Activated T-cell treated with anti-CD3 and anti-CD28 coated beads, Interleukin-2, amount 50 U/mL, for 4 hours (primary cell): ENCODE data around the gene CCDC63. TPM values are rescaled to one million over a fixed set of nuclear protein-coding genes. Genes with fewer than 3 reads are reported as not detected.

Experiments used
- ATAC-seq, 2 donors: fragments of 200-7000 bp; cut with Tn5 transposase; one replicate each; pipeline ENCODE4 v1.10.0; 2021
- DNase-seq: peaks from one replicate; pipeline ENCODE4 v3.0.0-alpha.2; 2020
- H3K27me3 Mint-ChIP-seq: one replicate; pipeline ENCODE4 v1.8.0; 2021; ENCODE audit warnings: low read depth, mixed read lengths
- H3K36me3 Mint-ChIP-seq: one replicate; pipeline ENCODE4 v1.8.0; 2022; ENCODE audit warnings: mixed read lengths; ENCODE audit not compliant: insufficient read depth
- H3K4me1 Mint-ChIP-seq: one replicate; pipeline ENCODE4 v1.8.0; 2021; ENCODE audit warnings: low read depth, mixed read lengths
- H3K4me3 Mint-ChIP-seq: one replicate; pipeline ENCODE4 v1.8.0; 2021; ENCODE audit warnings: mild to moderate bottlenecking, moderate library complexity, mixed read lengths
- H3K9me3 Mint-ChIP-seq: one replicate; pipeline ENCODE4 v1.8.0; 2021; ENCODE audit warnings: mixed read lengths
- total RNA-seq, 3 donors: library from RNA; stranded (reverse); gene quantifications; one replicate each; pipeline ENCODE4 v1.2.1, GENCODE V29; 2021

CCDC63 gene
- total RNA-seq, 3 donors from 2014 or later, result not detected

GRCh38 chr12:110913119-110914056 is 66.6 kb downstream of the CCDC63 start:
- no peaks in the 10 kb centered on the region for H3K4me1 Mint-ChIP-seq
- no peak overlapping the region for H3K4me3 Mint-ChIP-seq
- peaks cover 5% of the 10 kb centered on the region for H3K27me3 Mint-ChIP-seq
- ATAC-seq (no peak), DNase-seq (no peak)
- H3K36me3 Mint-ChIP-seq, result no peaks in the 10 kb centered on the region
- no peaks in the 10 kb centered on the region for H3K9me3 Mint-ChIP-seq

- Mint-ChIP-seq H3K9me3 (no peaks in the 10 kb centered on the region), H3K4me3 (no peak overlapping the region), H3K27me3 (peaks cover 13% of the 10 kb centered on the region), H3K4me1 (no peaks in the 10 kb centered on the region), H3K36me3 (no peaks in the 10 kb centered on the region)
- DNase-seq, result no peak
- ATAC-seq, result no peak
Observed at GRCh38 chr12:110916295-110916875, 69.6 kb downstream of the CCDC63 start.

GRCh38 chr12:110917467-110917866 is 70.7 kb downstream of the CCDC63 start:
- no peaks in the 10 kb centered on the region for H3K9me3 Mint-ChIP-seq
- ATAC-seq (no peak), DNase-seq (no peak)
- peaks cover 11% of the 10 kb centered on the region for H3K27me3 Mint-ChIP-seq
- no peaks in the 10 kb centered on the region for H3K36me3 Mint-ChIP-seq
- H3K4me1 Mint-ChIP-seq, result no peaks in the 10 kb centered on the region
- H3K4me3 Mint-ChIP-seq, result no peak overlapping the region

- Mint-ChIP-seq H3K4me1 (no peaks in the 10 kb centered on the region), H3K36me3 (no peaks in the 10 kb centered on the region), H3K27me3 (peaks cover 11% of the 10 kb centered on the region), H3K9me3 (no peaks in the 10 kb centered on the region), H3K4me3 (no peak overlapping the region)
- ATAC-seq (no peak), DNase-seq (no peak)
Observed at GRCh38 chr12:110917961-110918360, 71.2 kb downstream of the CCDC63 start.

GRCh38 chr12:110919720-110920119 is 72.9 kb downstream of the CCDC63 start:
- DNase-seq, result no peak
- H3K27me3 Mint-ChIP-seq, result peaks cover 11% of the 10 kb centered on the region
- no peak for ATAC-seq
- H3K9me3 Mint-ChIP-seq, result no peaks in the 10 kb centered on the region
- H3K4me1 Mint-ChIP-seq, result no peaks in the 10 kb centered on the region
- H3K4me3 Mint-ChIP-seq, result no peak overlapping the region
- H3K36me3 Mint-ChIP-seq, result no peaks in the 10 kb centered on the region

- no peaks in the 10 kb centered on the region for H3K4me1 Mint-ChIP-seq
- no peaks in the 10 kb centered on the region for H3K9me3 Mint-ChIP-seq
- DNase-seq, result no peak
- peaks cover 16% of the 10 kb centered on the region for H3K27me3 Mint-ChIP-seq
- no peak for ATAC-seq
- no peaks in the 10 kb centered on the region for H3K36me3 Mint-ChIP-seq
- no peak within 1 kb of the TSS for H3K4me3 Mint-ChIP-seq
Observed at GRCh38 chr12:110920324-110920910, 73.6 kb downstream of the CCDC63 start, which contains the start of gene MYL2. MYL2 (minus strand) TSS chr12:110920579; CDS start chr12:110920529, 50 bp downstream.

- Mint-ChIP-seq H3K4me1 (no peaks in the 10 kb centered on the region), H3K4me3 (no peak overlapping the region), H3K9me3 (no peaks in the 10 kb centered on the region), H3K27me3 (peaks cover 16% of the 10 kb centered on the region), H3K36me3 (no peaks in the 10 kb centered on the region)
- ATAC-seq (no peak), DNase-seq (no peak)
Observed at GRCh38 chr12:110921262-110921661, 74.5 kb downstream of the CCDC63 start.

- Mint-ChIP-seq H3K27me3 (peaks cover 14% of the 10 kb centered on the region), H3K4me3 (no peak overlapping the region), H3K4me1 (no peaks in the 10 kb centered on the region), H3K9me3 (no peaks in the 10 kb centered on the region), H3K36me3 (no peaks in the 10 kb centered on the region)
- DNase-seq (no peak), ATAC-seq (no peak)
Observed at GRCh38 chr12:110922652-110923051, 75.9 kb downstream of the CCDC63 start.

GRCh38 chr12:110923192-110923591 is 76.4 kb downstream of the CCDC63 start:
- Mint-ChIP-seq H3K4me1 (no peaks in the 10 kb centered on the region), H3K36me3 (no peaks in the 10 kb centered on the region)

GRCh38 chr12:110923692-110924334 is 77.0 kb downstream of the CCDC63 start:
- Mint-ChIP-seq H3K9me3 (no peaks in the 10 kb centered on the region), H3K4me3 (no peak overlapping the region)
- no peak for ATAC-seq

More at GRCh38 chr12:110923192-110923591, 76.4 kb downstream of the CCDC63 start:
- ATAC-seq (no peak), DNase-seq (no peak)
- Mint-ChIP-seq H3K9me3 (no peaks in the 10 kb centered on the region), H3K27me3 (peaks cover 13% of the 10 kb centered on the region), H3K4me3 (no peak overlapping the region)

GRCh38 chr12:110927546-110927945 is 80.8 kb downstream of the CCDC63 start:
- no peak for DNase-seq
- no peak for ATAC-seq
- no peaks in the 10 kb centered on the region for H3K36me3 Mint-ChIP-seq
- no peak overlapping the region for H3K4me3 Mint-ChIP-seq
- no peaks in the 10 kb centered on the region for H3K9me3 Mint-ChIP-seq
- H3K4me1 Mint-ChIP-seq, result no peaks in the 10 kb centered on the region
- H3K27me3 Mint-ChIP-seq, result peaks cover 4% of the 10 kb centered on the region

More at GRCh38 chr12:110923692-110924334, 77.0 kb downstream of the CCDC63 start:
- no peak for DNase-seq
- H3K27me3 Mint-ChIP-seq, result peaks cover 13% of the 10 kb centered on the region
- H3K36me3 Mint-ChIP-seq, result no peaks in the 10 kb centered on the region
- H3K4me1 Mint-ChIP-seq, result no peaks in the 10 kb centered on the region

- Mint-ChIP-seq H3K4me1 (no peaks in the 10 kb centered on the region), H3K9me3 (no peaks in the 10 kb centered on the region)
Observed at GRCh38 chr12:110928700-110929099, 81.9 kb downstream of the CCDC63 start.

GRCh38 chr12:110929818-110930217 is 83.0 kb downstream of the CCDC63 start:
- ATAC-seq (no peak), DNase-seq (no peak)
- Mint-ChIP-seq H3K4me1 (no peaks in the 10 kb centered on the region), H3K9me3 (no peaks in the 10 kb centered on the region), H3K27me3 (peaks cover 10% of the 10 kb centered on the region), H3K36me3 (no peaks in the 10 kb centered on the region), H3K4me3 (no peak overlapping the region)

More at GRCh38 chr12:110928700-110929099, 81.9 kb downstream of the CCDC63 start:
- ATAC-seq (no peak), DNase-seq (no peak)
- Mint-ChIP-seq H3K36me3 (no peaks in the 10 kb centered on the region), H3K27me3 (peaks cover 4% of the 10 kb centered on the region), H3K4me3 (no peak overlapping the region)
